H7 (cell line): ENCODE results near the gene HTN3. TPM values are rescaled to one million over a fixed set of nuclear protein-coding genes. Genes with fewer than 3 reads are reported as not detected.
"Not testable (repeated sequence)": the region's sequence is repeated elsewhere in the genome, so short reads cannot be mapped to it uniquely, and the experiment has no call there.

ENCODE experiments used
- DNase-seq: peaks from one replicate; pipeline ENCODE4 v3.0.0; 2012
- H3K27me3 ChIP-seq: 2 replicates; pipeline ENCODE4 v1.6.0; 2011; ENCODE audit warnings: mild to moderate bottlenecking, low read length; ENCODE audit not compliant: control insufficient read depth, insufficient read depth
- H3K36me3 ChIP-seq: replicated peaks from 2 replicates; pipeline ENCODE4 v1.5.1; 2011; ENCODE audit warnings: low read length; ENCODE audit not compliant: control insufficient read depth, insufficient read depth
- H3K4me3 ChIP-seq: 2 replicates; pipeline ENCODE4 v1.5.1; 2011; ENCODE audit warnings: low read depth, mild to moderate bottlenecking, control low read depth, low read length, moderate library complexity; ENCODE audit not compliant: insufficient read depth
- total RNA-seq: library from RNA; depleted of rRNA; stranded (reverse); fragments of >200 nt; shearing (Covaris generic); gene quantifications from 2 replicates; pipeline ENCODE4 v1.2.3, GENCODE V29; 2014; rRNA removed

The HTN3 gene
- total RNA-seq, 1 experiment from 2014 or later = not detected

- DNase-seq, H3K4me3 ChIP-seq, H3K36me3 ChIP-seq, H3K27me3 ChIP-seq: not testable (repeated sequence)
Observed at GRCh38 chr4:70050138-70050537, 21.9 kb downstream of the HTN3 start, which contains the start of gene HTN1. Gene HTN1, plus strand, starts transcription at chr4:70050438. Its CDS starts 2,639 bp downstream, at chr4:70053077.

GRCh38 chr4:70056534-70056933 is 28.3 kb downstream of the HTN3 start:
- H3K27me3 ChIP-seq, DNase-seq, H3K36me3 ChIP-seq, H3K4me3 ChIP-seq: not testable (repeated sequence)

- no peaks in the 10 kb centered on the region for H3K27me3 ChIP-seq
- H3K4me3 ChIP-seq = no peak overlapping the region
- H3K36me3 ChIP-seq = no peaks in the 10 kb centered on the region
- no peak for DNase-seq
Observed at GRCh38 chr4:70057651-70058050, 29.4 kb downstream of the HTN3 start.

- H3K27me3 ChIP-seq = no peaks in the 10 kb centered on the region
- DNase-seq = no peak
- no peaks in the 10 kb centered on the region for H3K36me3 ChIP-seq
Observed at GRCh38 chr4:70059149-70059548, 30.9 kb downstream of the HTN3 start.

GRCh38 chr4:70062000-70062399 is 33.7 kb downstream of the HTN3 start:
- no peaks in the 10 kb centered on the region for H3K27me3 ChIP-seq
- no peaks in the 10 kb centered on the region for H3K36me3 ChIP-seq
- H3K4me3 ChIP-seq = no peak overlapping the region
- no peak for DNase-seq

More at GRCh38 chr4:70059149-70059548, 30.9 kb downstream of the HTN3 start:
- H3K4me3 ChIP-seq = no peak overlapping the region

- Histone ChIP-seq H3K36me3 (no peaks in the 10 kb centered on the region), H3K4me3 (no peak overlapping the region), H3K27me3 (no peaks in the 10 kb centered on the region)
- no peak for DNase-seq
Observed at GRCh38 chr4:70080205-70080604, 51.9 kb downstream of the HTN3 start.

Other genes with a start within 250 kb of the HTN3 start
- gene SULT1E1, start 168.3 kb upstream of the HTN3 start, total RNA-seq = not detected in 2 replicates
- not detected in 2 replicates for gene CSN1S1, start 97.4 kb upstream of the HTN3 start, total RNA-seq
- not detected in 2 replicates for gene CSN2, start 62.7 kb upstream of the HTN3 start, total RNA-seq
- gene STATH, start 32.5 kb upstream of the HTN3 start, total RNA-seq = not detected in 2 replicates
- gene HTN1, start 22.0 kb downstream of the HTN3 start, total RNA-seq = not detected in 2 replicates
- not detected in 2 replicates for gene PRR27, start 125.8 kb downstream of the HTN3 start, total RNA-seq
- gene ODAM, start 167.3 kb downstream of the HTN3 start, total RNA-seq = not detected in 2 replicates
- not detected in 2 replicates for gene FDCSP, start 197.7 kb downstream of the HTN3 start, total RNA-seq
- not detected in 2 replicates for gene CSN3, start 214.1 kb downstream of the HTN3 start, total RNA-seq